K562 (cell line): Measurements from ENCODE around the gene MLC1.

Experiments used
- CTCF ChIP-seq, 3 experiments: IDR thresholded peaks in 2 of 3; conservative IDR thresholded peaks in 1 of 3; 2 replicates each; pipeline ENCODE4 v1.5.1; 2011 to 2012; ENCODE audit warnings: low read length in 3 of 3, mild to moderate bottlenecking in 3 of 3, control low read depth in 2 of 3, improper control_type of control experiment in 1 of 3, inconsistent platforms in 1 of 3, low read depth in 1 of 3, mixed read lengths in 1 of 3, moderate library complexity in 1 of 3; ENCODE audit not compliant: insufficient read depth in 2 of 3
- E2F3 ChIP-seq: fragments of 250-450 bp; sonication (Bioruptor Pico); IDR thresholded peaks from 2 replicates; pipeline ENCODE4 v1.4.0; 2020; ENCODE audit warnings: mild to moderate bottlenecking
- GABPA ChIP-seq: fragments of 200-800 bp; sonication (Bioruptor generic); conservative IDR thresholded peaks from 2 replicates; pipeline ENCODE4 v1.6.1; 2016; ENCODE audit warnings: low read depth, missing genetic modification characterization, missing compliant biosample characterization
- NR3C1 ChIP-seq: sonication (generic); formaldehyde crosslinking; IDR thresholded peaks from 2 replicates; pipeline ENCODE4 v1.8.1; 2022; ENCODE audit warnings: missing genetic modification reagents
- POLR2A ChIP-seq: fragments of 450-650 bp; conservative IDR thresholded peaks from 2 replicates; pipeline ENCODE4 v1.6.1; 2016
- PTBP1 ChIP-seq: fragments of 200-400 bp; formaldehyde crosslinking; IDR thresholded peaks from 2 replicates; pipeline ENCODE4 v1.6.1; 2017; ENCODE audit warnings: low read depth, low read length
- SP1 ChIP-seq: sonication (generic); formaldehyde crosslinking; IDR thresholded peaks from 2 replicates; pipeline ENCODE4 v1.8.1; 2022; ENCODE audit warnings: mild to moderate bottlenecking, missing genetic modification reagents
- TCF7L2 ChIP-seq: fragments of 150-350 bp; IDR thresholded peaks from 2 replicates; pipeline ENCODE4 v1.6.1; 2016; ENCODE audit warnings: low read depth, mild to moderate bottlenecking, low read length, moderate library complexity
- TF ChIP-seq, protein P1 (sequence below): sonication (generic); formaldehyde crosslinking; IDR thresholded peaks from 2 replicates; pipeline ENCODE4 v1.8.0; 2022; ENCODE audit warnings: missing genetic modification reagents, mild to moderate bottlenecking, borderline replicate concordance

DNA sequence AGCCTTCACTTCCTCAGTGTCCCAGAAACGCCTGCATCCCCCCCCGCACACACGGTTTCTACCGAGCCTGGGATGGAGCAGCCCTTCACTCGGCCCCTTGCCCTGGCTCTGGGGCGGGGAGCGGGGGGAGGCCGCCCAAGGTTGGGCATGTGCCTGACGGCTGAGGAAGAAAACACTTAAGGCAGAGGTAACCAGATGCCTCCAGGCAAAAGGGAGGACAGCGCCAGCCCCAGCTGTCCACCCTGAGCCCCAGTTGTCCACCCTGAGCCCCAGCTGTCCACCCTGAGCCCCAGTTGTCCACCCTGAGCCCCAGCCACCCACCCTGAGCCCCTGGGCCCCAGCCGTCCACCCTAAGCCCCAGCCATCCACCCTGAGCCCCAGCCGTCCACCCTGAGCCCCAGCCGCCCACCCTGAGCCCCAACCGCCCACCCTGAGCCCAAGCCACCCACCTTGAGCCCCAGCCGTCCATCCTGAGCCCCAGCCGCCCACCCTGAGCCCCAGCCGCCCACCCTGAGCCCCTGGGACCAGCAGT is 23.3 kb downstream of the MLC1 start:
- TF ChIP-seq SP1 (CRISPR knock-in tag) (no peak), CTCF (IDR thresholded peaks at IDR 0.05 in 2 of 3, conservative IDR thresholded peaks at IDR 0.05 in 1 of 3; ENCODE audit: insufficient read depth in 2 of 3, low read depth in 1 of 3, low read length in 3 of 3) (no peak), PTBP1 (no peak), GABPA (no peak), TCF7L2 (no peak), POLR2A (no peak), NR3C1 (CRISPR knock-in tag) (no peak), E2F3 (no peak)
- TF ChIP-seq, protein P1, sequence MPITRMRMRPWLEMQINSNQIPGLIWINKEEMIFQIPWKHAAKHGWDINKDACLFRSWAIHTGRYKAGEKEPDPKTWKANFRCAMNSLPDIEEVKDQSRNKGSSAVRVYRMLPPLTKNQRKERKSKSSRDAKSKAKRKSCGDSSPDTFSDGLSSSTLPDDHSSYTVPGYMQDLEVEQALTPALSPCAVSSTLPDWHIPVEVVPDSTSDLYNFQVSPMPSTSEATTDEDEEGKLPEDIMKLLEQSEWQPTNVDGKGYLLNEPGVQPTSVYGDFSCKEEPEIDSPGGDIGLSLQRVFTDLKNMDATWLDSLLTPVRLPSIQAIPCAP (CRISPR knock-in tag): no peak
